Endothelial cell (in vitro differentiated cells): ENCODE measurements around the gene PCP4L1. TPM values are rescaled to one million over a fixed set of nuclear protein-coding genes. Genes with fewer than 3 reads are reported as not detected.

ENCODE experiments used
- DNase-seq: peaks from one replicate; pipeline ENCODE4 v3.0.0; 2021; ENCODE audit warnings: low spot score
- H3K27ac Mint-ChIP-seq: one replicate; pipeline ENCODE4 v1.8.0; 2021; ENCODE audit warnings: mixed read lengths, inconsistent platforms; ENCODE audit not compliant: unreplicated experiment
- H3K27me3 Mint-ChIP-seq: one replicate; pipeline ENCODE4 v1.8.0; 2021; ENCODE audit warnings: mild to moderate bottlenecking, moderate library complexity, mixed read lengths, inconsistent platforms; ENCODE audit not compliant: unreplicated experiment
- H3K36me3 Mint-ChIP-seq: one replicate; pipeline ENCODE4 v1.8.0; 2021; ENCODE audit warnings: mild to moderate bottlenecking, low read depth, mixed read lengths, inconsistent platforms; ENCODE audit not compliant: unreplicated experiment
- H3K4me1 Mint-ChIP-seq: one replicate; pipeline ENCODE4 v1.8.0; 2021; ENCODE audit warnings: mild to moderate bottlenecking, mixed read lengths, inconsistent platforms; ENCODE audit not compliant: unreplicated experiment
- H3K4me3 Mint-ChIP-seq: one replicate; pipeline ENCODE4 v1.8.0; 2021; ENCODE audit warnings: mild to moderate bottlenecking, mixed read lengths, inconsistent platforms; ENCODE audit not compliant: unreplicated experiment
- H3K9me3 Mint-ChIP-seq: one replicate; pipeline ENCODE4 v1.8.0; 2021; ENCODE audit warnings: mixed read lengths, inconsistent platforms; ENCODE audit not compliant: unreplicated experiment
- total RNA-seq: library from RNA; stranded (reverse); fragmentation: NEBNext Ultra II Directional; extraction: Animal tissue kit (Norgen Biotek cat#: 25700); gene quantifications from one replicate; pipeline ENCODE4 v1.2.1, GENCODE V29; 2021; ENCODE audit not compliant: unreplicated experiment
- TF ChIP-seq, protein P1 (sequence below): fragments of 200-600 bp; sonication (generic); IDR thresholded peaks from one replicate; pipeline ENCODE4 v1.5.0; 2021; ENCODE audit warnings: antibody characterized with exemption; ENCODE audit not compliant: unreplicated experiment

The PCP4L1 gene
- total RNA-seq, 1 donor from 2014 or later = not detected

GRCh38 chr1:161282991-161283390, 24.4 kb downstream of the PCP4L1 start:
- Mint-ChIP-seq H3K27me3 (peaks cover 6% of the 10 kb centered on the region), H3K27ac (no peak overlapping the region), H3K36me3 (peaks cover 10% of the 10 kb centered on the region)

DNA sequence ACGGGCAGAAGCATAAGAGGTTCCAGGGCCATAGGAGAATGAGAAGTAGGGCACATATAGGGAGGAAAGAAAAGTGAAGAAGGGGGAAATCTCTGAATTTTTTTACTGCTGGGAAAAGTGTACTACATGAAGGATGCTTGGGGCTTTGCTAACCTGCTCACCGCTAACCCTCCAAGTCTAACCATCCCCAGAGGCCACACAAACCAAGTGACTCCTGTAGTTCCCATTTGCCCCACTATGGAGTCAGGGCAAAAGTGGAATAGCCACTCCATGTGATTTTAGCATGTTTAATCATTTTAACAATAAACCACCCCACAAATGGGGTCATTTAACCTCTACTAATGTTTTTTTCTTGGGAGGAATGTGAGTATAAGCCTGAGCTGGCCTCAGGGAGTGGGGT, 26.6 kb downstream of the PCP4L1 start:
- Mint-ChIP-seq H3K36me3 (peaks cover 10% of the 10 kb centered on the region), H3K27ac (no peak overlapping the region)

More at GRCh38 chr1:161282991-161283390, 24.4 kb downstream of the PCP4L1 start:
- TF ChIP-seq, protein P1, sequence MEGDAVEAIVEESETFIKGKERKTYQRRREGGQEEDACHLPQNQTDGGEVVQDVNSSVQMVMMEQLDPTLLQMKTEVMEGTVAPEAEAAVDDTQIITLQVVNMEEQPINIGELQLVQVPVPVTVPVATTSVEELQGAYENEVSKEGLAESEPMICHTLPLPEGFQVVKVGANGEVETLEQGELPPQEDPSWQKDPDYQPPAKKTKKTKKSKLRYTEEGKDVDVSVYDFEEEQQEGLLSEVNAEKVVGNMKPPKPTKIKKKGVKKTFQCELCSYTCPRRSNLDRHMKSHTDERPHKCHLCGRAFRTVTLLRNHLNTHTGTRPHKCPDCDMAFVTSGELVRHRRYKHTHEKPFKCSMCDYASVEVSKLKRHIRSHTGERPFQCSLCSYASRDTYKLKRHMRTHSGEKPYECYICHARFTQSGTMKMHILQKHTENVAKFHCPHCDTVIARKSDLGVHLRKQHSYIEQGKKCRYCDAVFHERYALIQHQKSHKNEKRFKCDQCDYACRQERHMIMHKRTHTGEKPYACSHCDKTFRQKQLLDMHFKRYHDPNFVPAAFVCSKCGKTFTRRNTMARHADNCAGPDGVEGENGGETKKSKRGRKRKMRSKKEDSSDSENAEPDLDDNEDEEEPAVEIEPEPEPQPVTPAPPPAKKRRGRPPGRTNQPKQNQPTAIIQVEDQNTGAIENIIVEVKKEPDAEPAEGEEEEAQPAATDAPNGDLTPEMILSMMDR = no peak
- H3K4me3 Mint-ChIP-seq = peak overlapping the region; percentile 10
- no peaks in the 10 kb centered on the region for H3K9me3 Mint-ChIP-seq
- DNase-seq = no peak
- peaks cover 12% of the 10 kb centered on the region for H3K4me1 Mint-ChIP-seq

DNA sequence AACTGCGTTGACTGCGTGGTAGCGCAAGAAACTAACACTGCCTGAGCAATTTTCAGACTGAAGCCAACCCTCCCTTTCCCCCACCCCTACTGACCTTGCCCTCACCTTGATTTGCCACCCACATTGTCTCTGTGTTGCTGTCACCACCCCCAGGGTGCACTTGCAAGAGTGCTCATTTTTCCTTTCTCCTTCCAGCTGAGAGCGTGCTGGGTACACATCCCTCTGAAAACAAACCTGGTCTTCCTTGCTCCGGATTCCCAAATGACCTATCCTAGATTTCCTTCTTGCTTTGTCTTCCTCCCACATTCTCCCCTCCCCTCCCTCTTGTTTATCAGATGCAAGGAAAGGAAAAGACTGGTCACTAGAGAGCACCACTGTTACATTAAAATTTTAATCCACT, 27.0 kb downstream of the PCP4L1 start:
- DNase-seq = no peak
- H3K27ac Mint-ChIP-seq = no peak overlapping the region
- peaks cover 14% of the 10 kb centered on the region for H3K4me1 Mint-ChIP-seq
- H3K36me3 Mint-ChIP-seq = peaks cover 10% of the 10 kb centered on the region
- no peaks in the 10 kb centered on the region for H3K9me3 Mint-ChIP-seq
- TF ChIP-seq, protein P1 = no peak
- no peak overlapping the region for H3K4me3 Mint-ChIP-seq
- peaks cover 3% of the 10 kb centered on the region for H3K27me3 Mint-ChIP-seq

More for the DNA sequence above, 26.6 kb downstream of the PCP4L1 start:
- H3K27me3 Mint-ChIP-seq = peaks cover 6% of the 10 kb centered on the region
- no peak overlapping the region for H3K4me3 Mint-ChIP-seq
- no peaks in the 10 kb centered on the region for H3K9me3 Mint-ChIP-seq
- H3K4me1 Mint-ChIP-seq = peaks cover 14% of the 10 kb centered on the region
- TF ChIP-seq, protein P1 = no peak
- DNase-seq = no peak

DNA sequence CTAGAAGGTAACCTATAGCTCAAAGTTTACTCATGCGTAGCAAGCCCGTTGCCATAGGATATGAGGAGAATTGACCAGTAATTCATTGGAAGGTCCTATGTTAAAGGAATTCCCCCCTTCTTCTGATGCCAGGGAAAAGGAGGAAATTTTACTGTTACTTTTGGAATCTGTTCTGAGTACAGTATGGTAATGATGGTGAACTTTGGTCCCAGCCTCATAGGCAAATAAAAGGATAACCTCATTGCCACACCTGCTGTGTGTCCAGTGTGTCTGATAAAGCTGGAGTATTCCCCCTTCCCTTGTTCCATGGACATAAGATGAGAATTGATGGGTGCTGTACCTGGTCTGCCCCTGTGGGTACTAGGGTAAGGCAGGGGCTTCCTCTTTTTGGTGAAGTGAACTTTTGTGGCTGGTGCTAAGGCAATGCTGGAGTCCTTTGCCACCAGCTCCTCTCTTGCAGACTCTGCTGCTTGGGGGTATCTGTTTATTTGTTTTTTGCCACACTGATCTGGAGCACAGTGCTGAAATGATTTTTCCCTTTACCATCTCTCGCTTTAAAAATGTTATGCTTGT, 29.0 kb downstream of the PCP4L1 start:
- peaks cover 3% of the 10 kb centered on the region for H3K27me3 Mint-ChIP-seq
- no peaks in the 10 kb centered on the region for H3K9me3 Mint-ChIP-seq
- H3K4me1 Mint-ChIP-seq = peaks cover 14% of the 10 kb centered on the region
- no peak overlapping the region for H3K4me3 Mint-ChIP-seq
- H3K27ac Mint-ChIP-seq = no peak overlapping the region
- peaks cover 8% of the 10 kb centered on the region for H3K36me3 Mint-ChIP-seq
- DNase-seq = no peak
- TF ChIP-seq, protein P1 = no peak

DNA sequence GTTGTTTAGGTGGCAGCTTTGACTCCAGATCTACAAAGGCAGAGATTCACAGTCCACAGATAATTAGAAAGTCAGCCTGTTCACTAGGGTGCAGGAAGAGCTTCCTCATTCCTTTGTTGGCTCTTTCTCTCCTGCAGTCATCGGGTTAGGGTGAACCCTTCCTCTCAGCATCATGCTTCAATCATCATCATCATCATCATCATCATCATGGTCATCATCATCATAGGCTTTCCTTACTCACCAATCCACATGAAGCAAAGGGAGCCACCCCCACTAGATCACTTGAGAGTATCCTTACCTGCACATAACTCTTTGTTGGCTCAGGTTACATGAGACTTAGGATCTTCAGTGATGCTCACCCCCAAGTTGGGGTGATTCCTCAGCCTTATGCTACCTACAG, 32.2 kb downstream of the PCP4L1 start:
- Mint-ChIP-seq H3K27ac (no peak overlapping the region), H3K27me3 (no peaks in the 10 kb centered on the region), H3K36me3 (no peaks in the 10 kb centered on the region), H3K4me3 (no peak overlapping the region), H3K9me3 (no peaks in the 10 kb centered on the region), H3K4me1 (peaks cover 2% of the 10 kb centered on the region)
- no peak for DNase-seq
- TF ChIP-seq, protein P1 = no peak
